Ectodermal cell (in vitro differentiated cells): ENCODE results near the gene NAGPA.

ENCODE experiments used
- H3K27ac ChIP-seq: 2 replicates; pipeline ENCODE4 v1.7.0; 2013; ENCODE audit warnings: mild to moderate bottlenecking, low read depth, low read length; ENCODE audit not compliant: insufficient read depth, poor library complexity, severe bottlenecking
- H3K27me3 ChIP-seq: 2 replicates; pipeline ENCODE4 v1.7.0; 2013; ENCODE audit warnings: mild to moderate bottlenecking, low read length; ENCODE audit not compliant: insufficient read depth, control insufficient read depth, poor library complexity, severe bottlenecking
- H3K36me3 ChIP-seq: one replicate; pipeline ENCODE4 v1.7.0; 2013; ENCODE audit warnings: low read length; ENCODE audit not compliant: control insufficient read depth, insufficient read depth
- H3K4me1 ChIP-seq: one replicate; pipeline ENCODE4 v1.7.0; 2013; ENCODE audit warnings: low read length; ENCODE audit not compliant: control insufficient read depth, insufficient read depth
- H3K4me3 ChIP-seq: 2 replicates; pipeline ENCODE4 v1.7.0; 2013; ENCODE audit warnings: low read depth, low read length, control low read depth; ENCODE audit not compliant: insufficient read depth
- H3K9me3 ChIP-seq: 2 replicates; pipeline ENCODE4 v1.7.0; 2013; ENCODE audit warnings: mild to moderate bottlenecking, low read length, moderate library complexity; ENCODE audit not compliant: control insufficient read depth
- WGBS, 2 experiments: methylation state at CpG; one replicate each; pipeline ENCODE4 v1.1.7; 2013; ENCODE audit warnings: missing lambda C conversion rate in 2 of 2; 5-methylcytosine and 5-hydroxymethylcytosine counted together

NAGPA gene

DNA sequence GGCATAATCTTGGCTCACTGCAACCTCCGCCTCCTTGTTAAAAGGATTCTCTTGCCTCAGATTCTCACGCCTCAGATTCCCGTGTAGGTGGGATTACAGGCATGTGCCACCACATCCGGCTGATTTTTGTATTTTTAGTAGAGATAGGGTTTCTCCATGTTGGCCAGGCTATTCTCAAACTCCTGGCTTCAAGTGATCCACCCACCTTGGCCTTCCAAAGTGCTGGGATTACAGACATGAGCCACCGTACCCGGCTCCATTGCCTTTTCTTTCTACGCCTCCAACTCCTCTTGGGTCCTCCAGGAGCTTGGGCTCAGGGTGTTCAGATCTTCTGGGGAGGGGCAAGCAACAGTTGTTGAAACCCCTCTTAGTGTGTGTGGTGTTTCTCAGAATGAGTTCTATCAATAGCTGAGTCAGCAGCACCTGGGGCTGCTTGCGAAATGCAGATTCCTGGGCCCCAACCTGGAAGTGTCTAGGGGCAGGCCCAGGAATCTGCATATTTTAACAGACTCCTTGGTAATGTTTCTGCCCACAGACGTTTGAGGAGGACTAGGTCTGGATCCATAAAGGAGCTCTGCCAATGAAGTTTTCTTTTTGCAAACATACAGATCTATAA lies 44.2 kb downstream of the NAGPA start:
- Histone ChIP-seq H3K9me3 (no peaks in the 10 kb centered on the region), H3K4me1 (no peaks in the 10 kb centered on the region), H3K36me3 (no peaks in the 10 kb centered on the region), H3K27ac (no peak overlapping the region), H3K27me3 (peaks cover 49% of the 10 kb centered on the region), H3K4me3 (no peak overlapping the region)
- 89 to 94% methylated on average over 9 of the region's 9 CpGs for WGBS, 2 experiments

DNA sequence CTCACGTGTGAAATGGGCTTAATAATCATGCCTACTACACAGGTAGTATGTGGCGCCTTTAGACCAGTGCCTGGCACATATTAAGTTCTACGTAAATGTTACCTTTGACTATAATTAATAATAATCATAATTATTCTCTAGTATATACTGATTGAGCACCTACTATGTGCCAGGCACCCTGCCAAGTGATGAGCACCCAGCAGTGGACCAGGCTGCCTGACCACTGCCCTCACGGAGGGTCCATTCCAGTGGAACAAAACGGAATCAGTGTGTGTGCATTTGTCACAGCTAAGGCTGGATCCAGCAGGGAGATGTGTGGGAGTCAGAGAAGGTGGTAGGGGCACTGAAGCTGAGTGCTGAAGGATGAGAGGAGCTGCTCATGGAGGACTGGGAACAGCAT lies 45.1 kb downstream of the NAGPA start:
- Histone ChIP-seq H3K4me3 (no peak overlapping the region), H3K27ac (no peak overlapping the region), H3K9me3 (no peaks in the 10 kb centered on the region), H3K27me3 (peaks cover 51% of the 10 kb centered on the region), H3K4me1 (no peaks in the 10 kb centered on the region), H3K36me3 (no peaks in the 10 kb centered on the region)
- whole genome bisulfite sequencing, 2 experiments: 80 to 98% methylated on average over 3 to 5 of the region's 5 CpGs

DNA sequence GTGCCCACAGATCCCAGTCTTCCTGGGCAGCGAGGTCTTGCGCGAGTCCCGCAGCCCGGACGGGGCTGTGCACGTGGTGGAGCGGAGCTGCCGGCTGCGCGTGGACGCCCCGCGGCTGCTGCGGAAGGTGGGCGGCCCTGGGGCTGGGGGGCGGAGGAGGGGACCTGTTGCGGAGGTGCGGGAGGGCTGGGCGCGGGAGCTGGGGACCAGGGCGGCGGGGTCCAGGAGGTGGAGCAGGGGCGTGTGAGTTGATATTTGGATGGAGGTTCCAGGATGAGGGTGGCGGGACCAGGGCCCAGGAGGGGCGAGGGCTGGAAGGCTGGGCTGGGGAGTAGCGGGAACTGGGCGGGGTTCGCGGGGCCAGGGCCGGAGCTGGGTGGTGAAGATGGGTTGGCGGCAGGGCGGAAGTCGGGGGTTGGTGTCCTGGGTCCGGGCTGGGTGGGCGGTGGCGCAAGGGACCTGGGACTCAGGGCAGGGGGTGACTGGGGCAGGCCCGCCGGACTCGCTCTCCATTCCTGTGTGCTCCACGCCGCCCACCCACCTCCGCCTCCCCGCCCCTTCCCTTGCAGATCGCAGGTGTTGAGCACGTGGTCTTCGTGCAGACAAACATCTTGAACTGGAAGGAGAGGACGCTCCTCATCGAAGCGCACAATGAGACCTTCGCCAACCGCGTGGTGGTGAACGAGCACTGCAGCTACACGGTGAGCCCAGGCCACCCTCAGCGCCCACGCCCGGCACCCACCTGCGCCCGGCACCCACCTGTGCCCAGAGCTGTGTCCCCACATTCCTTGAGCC lies 46.0 kb downstream of the NAGPA start:
- peaks cover 51% of the 10 kb centered on the region for H3K27me3 ChIP-seq
- WGBS, 2 experiments: 23 to 24% methylated on average over 60 of the region's 60 CpGs

DNA sequence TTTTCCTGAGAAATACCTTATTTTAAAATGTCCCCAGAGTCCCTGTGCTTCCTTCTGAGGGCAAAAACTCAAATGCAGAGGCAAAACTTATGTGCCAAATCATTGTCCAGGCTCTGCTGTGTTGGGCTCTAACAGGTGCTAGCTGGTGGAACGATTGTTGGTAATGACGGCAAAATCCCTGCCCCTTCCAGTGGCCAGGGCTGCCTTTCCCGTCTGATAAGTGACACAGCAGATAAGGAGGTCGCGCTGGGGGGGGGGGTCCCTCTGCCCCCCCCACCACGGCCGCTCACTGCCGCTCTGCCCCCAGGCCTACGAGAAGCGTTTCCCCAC lies 46.5 kb downstream of the NAGPA start:
- whole genome bisulfite sequencing, 2 experiments: 12 to 13% methylated on average over 10 of the region's 10 CpGs
- peaks cover 51% of the 10 kb centered on the region for H3K27me3 ChIP-seq

More for the DNA sequence above, 46.0 kb downstream of the NAGPA start:
- Histone ChIP-seq H3K27ac (no peak overlapping the region), H3K9me3 (no peaks in the 10 kb centered on the region), H3K4me1 (no peaks in the 10 kb centered on the region), H3K36me3 (no peaks in the 10 kb centered on the region), H3K4me3 (peak overlapping the region; percentile 26)

DNA sequence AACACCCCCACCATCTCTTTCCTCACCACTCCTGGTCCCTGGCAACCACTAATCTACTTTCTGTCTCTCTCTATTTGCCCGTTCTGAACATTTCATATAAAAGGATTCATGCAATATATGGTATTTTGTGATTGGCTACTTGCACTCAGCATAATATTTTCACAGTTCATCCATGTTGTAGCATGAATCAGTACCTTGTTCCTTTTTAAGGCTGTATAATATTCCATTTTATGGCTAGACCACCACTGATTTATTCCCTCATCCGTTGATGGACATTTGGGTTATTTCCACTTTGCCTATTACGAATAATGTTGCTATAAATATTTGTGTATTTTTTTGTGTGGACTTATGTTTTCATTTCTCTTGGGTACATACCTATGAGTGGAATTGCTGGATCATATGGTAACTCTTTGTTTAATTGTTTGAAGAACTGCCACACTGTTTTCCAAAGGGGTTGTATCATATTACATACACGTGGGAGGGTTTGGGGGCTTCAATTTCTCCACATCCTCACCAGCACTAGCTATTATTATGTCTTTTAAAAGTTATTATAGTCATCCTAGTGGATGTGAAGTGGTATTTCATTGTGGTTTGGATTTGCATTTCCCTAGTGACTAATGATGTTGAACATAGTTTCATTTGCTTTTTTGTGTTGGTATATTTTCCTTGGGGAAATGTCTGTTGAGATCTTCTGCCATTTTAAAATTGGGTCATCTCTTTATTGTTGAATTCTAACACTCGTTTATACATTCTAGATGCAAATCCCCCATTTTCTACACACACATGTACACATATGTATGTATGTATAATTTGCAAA lies 49.4 kb downstream of the NAGPA start:
- 88 to 96% methylated on average over 2 to 4 of the region's 5 CpGs for WGBS, 2 experiments
- no peaks in the 10 kb centered on the region for H3K36me3 ChIP-seq
- H3K27me3 ChIP-seq: peaks cover 47% of the 10 kb centered on the region
- no peaks in the 10 kb centered on the region for H3K9me3 ChIP-seq
- H3K4me1 ChIP-seq: no peaks in the 10 kb centered on the region
- no peak overlapping the region for H3K4me3 ChIP-seq
- H3K27ac ChIP-seq: no peak overlapping the region

More for the DNA sequence above, 46.5 kb downstream of the NAGPA start:
- H3K9me3 ChIP-seq: no peaks in the 10 kb centered on the region
- H3K4me3 ChIP-seq: peak overlapping the region; percentile 26
- H3K27ac ChIP-seq: no peak overlapping the region
- no peaks in the 10 kb centered on the region for H3K36me3 ChIP-seq
- H3K4me1 ChIP-seq: no peaks in the 10 kb centered on the region

DNA sequence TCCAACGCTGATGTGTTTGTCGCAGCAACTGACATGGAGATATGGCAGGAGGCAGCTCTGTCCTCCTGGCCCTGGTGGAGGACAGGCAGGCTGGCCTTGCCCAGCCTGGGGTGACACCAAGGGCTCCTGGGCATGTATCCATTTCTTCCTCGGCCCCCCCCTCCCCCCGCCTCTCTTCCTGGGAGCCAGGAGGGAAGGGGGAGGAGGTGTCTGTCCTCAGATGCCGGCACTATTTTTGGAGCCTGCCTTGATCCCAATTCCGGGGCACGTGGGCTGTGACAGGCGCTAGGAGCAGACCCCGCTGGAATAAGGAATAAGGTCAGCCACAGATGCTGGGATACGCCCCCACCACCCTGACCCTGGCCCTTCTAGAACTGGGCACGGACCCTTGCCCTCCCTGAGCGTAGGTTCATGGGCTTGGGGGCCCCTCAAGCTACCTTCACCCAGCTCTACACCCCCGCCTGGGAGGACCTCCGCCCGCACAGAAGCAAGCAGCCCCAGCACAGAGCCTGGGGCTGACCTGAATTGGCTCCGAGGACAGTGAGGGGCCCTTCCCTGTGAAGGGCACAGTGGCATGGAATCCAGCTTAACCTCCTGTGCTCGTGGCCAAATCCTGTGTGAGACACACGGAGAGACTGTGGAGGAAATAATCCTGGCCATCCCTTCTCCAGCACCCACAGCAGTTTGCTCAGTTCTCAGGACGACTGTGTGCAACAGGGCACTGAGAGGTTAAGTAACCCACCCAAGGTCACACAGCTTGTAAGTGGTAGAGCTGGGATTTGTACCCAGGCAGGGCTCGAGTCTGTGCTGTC lies 51.5 kb downstream of the NAGPA start:
- Histone ChIP-seq H3K4me1 (no peaks in the 10 kb centered on the region), H3K27me3 (peaks cover 26% of the 10 kb centered on the region)
- 73 to 79% methylated on average over 19 to 20 of the region's 20 CpGs for WGBS, 2 experiments

DNA sequence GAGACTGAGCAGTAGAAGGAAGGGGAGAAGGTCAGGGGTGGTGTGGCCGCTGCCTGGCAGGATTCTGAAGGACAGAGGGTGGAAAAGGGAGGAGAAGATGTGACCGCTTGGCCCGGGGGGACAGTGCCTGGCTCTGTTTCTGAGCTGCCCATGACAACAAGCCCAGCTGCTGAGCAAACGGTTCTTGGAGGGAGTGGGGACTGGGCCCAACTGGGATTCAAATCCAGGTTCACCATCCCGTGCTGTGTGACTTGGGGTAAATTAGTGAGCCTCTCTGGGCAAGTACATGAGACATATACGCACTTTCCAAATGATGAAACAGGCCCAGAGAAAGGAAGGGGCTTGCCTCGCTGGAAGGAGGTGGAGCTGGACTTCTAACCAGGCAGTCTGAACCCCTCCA lies 52.3 kb downstream of the NAGPA start:
- Histone ChIP-seq H3K27me3 (peaks cover 18% of the 10 kb centered on the region), H3K36me3 (no peaks in the 10 kb centered on the region), H3K4me1 (no peaks in the 10 kb centered on the region), H3K9me3 (no peaks in the 10 kb centered on the region), H3K27ac (no peak overlapping the region), H3K4me3 (no peak overlapping the region)
- WGBS, 2 experiments: 91 to 92% methylated on average over 7 of the region's 7 CpGs

More for the DNA sequence above, 51.5 kb downstream of the NAGPA start:
- Histone ChIP-seq H3K36me3 (no peaks in the 10 kb centered on the region), H3K9me3 (no peaks in the 10 kb centered on the region), H3K27ac (no peak overlapping the region), H3K4me3 (no peak overlapping the region)

DNA sequence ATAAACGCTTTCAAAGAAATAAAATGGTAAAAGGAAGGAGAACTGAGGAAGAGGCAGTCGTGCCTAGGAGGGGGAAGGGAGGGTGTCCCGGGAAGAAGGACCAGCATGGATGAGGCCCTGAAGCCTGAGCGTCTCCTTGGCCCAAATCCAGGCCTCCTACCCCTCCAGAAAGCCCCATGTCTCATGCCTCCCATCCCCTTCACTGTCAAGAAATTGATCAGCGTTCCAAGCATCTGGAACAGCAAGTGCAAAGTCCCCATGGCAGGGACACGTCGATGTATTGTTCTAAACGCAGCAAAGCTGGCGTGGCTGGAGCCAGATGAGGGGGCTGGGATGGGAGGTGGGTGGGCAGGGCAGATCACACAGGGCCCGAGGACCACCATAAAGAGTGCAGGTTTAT lies 53.0 kb downstream of the NAGPA start:
- 86 to 90% methylated on average over 10 of the region's 10 CpGs for WGBS, 2 experiments
- Histone ChIP-seq H3K27me3 (peaks cover 10% of the 10 kb centered on the region), H3K36me3 (no peaks in the 10 kb centered on the region), H3K4me1 (no peaks in the 10 kb centered on the region), H3K4me3 (no peak overlapping the region), H3K27ac (no peak overlapping the region), H3K9me3 (no peaks in the 10 kb centered on the region)

DNA sequence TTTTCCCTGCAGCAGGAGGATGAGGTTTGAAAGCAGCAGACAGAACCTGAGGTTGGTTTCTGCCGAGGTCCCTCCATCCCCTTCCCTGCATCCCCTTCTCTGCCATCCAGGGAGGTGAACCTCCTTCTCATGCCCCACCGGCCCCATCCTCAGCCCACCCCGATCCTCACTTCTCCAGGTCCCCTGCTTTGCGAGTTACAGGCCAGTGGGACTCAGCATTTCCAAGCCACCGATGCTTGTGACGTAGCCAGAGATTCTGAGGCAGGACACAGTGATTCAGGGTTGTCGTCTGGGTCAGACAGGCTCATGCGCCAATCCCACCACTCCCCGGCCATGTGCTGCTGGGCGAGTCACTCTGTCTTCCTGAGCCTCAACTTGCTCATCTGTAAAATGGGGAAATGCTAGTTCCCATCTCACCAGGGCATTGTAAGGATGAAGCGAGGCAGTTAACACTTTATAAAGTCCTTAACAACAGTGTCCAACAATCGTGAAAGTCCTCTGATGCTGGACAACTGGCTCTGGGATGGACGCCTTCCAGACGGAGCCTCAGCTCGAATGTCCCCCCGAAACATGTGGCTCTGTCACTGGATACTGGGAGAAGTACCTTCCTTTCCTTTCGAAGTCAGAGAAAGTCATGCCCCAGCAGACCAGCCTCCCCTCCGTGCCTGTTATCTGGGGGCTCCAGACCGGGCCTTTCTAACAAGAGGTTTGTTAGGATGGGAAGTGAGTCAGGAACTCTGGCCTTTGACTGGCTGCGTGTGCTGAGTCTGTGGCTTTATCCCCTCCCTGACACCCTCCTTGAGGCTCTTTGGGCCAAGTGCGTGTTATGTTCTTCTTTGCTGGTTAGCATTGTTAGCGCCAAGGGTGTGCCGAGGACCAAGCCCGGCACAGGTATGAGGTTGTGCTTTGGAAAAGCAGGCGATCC lies 53.7 kb downstream of the NAGPA start:
- no peaks in the 10 kb centered on the region for H3K36me3 ChIP-seq
- H3K27me3 ChIP-seq: peaks cover 7% of the 10 kb centered on the region
- H3K4me1 ChIP-seq: no peaks in the 10 kb centered on the region
- 88 to 90% methylated on average over 25 of the region's 25 CpGs for WGBS, 2 experiments
- no peaks in the 10 kb centered on the region for H3K9me3 ChIP-seq
- H3K27ac ChIP-seq: no peak overlapping the region
- H3K4me3 ChIP-seq: no peak overlapping the region
